Suprapubic skin (tissue), 3 donors: ENCODE data around the gene ZNF335.

Source experiments
- CTCF ChIP-seq, 2 donors: fragments of 200-600 bp in 1 of 2; fragments of 450-650 bp in 1 of 2; sonication (generic) in 1 of 2; IDR thresholded peaks; one replicate each; pipeline ENCODE4 v1.5.1; 2016 to 2019; ENCODE audit warnings: antibody characterized with exemption in 2 of 2, mild to moderate bottlenecking in 1 of 2, moderate library complexity in 1 of 2
- POLR2A ChIP-seq, 2 donors: fragments of 450-650 bp; IDR thresholded peaks; one replicate each; pipeline ENCODE4 v1.6.1; 2017; ENCODE audit warnings: antibody characterized with exemption in 2 of 2, mild to moderate bottlenecking in 2 of 2, moderate library complexity in 2 of 2

DNA sequence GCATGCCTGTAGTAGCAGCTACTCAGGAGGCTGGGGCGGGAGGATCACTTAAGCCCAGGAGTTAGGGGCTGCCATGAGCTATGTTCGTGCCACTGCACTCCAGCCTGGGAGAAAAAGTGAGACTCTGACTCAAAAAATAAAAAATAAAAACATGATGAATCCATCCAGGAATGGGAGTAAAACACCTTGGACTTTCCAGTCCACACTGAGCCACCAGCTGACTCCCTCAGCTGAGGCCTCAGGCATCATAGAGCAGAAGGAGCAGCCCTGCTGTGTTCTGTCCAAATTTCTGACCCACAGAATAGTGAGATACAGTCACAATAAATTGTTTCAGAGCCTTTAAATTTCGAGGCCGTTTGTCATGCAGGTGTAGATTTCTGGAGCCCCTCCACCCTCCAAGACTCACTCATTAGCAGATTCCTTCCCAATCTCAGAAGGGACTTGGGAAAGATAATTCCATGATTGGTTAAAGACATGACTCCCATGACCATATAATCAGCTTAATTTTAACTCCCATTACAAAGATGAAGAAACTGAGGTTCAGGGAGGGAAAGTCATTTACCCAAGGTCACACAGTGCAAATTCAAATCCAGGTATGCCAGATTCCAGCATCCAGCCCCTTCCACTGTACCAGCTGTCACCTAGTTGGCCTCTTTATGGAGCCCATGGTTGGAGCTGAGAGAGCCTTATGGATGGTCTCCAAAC lies 27.7 kb upstream of the ZNF335 start:
- TF ChIP-seq CTCF (IDR thresholded peaks at IDR 0.05) = no peak
- no peak for TF ChIP-seq POLR2A (IDR thresholded peaks at IDR 0.05)
